Endothelial cell of umbilical vein (primary cell): ENCODE measurements around the gene ACIN1. TPM values are rescaled to one million over a fixed set of nuclear protein-coding genes. Genes with fewer than 3 reads are reported as not detected.

ENCODE experiments used
- BruUV-seq: library from RNA; stranded (reverse); fragments of 400-500 nt; replicated peaks from 2 replicates; lab custom pipeline; 2021; lab: Mats Ljungman, UMichigan
- CTCF ChIA-PET: fragments of 300-600, 350-600 bp; sonication (Branson Sonifier 250); formaldehyde crosslinking; loops from one replicate; lab custom pipeline; 2021; ENCODE audit warnings: antibody characterized with exemption, inconsistent platforms; lab: Charles Lee
- POLR2A ChIA-PET: fragments of 300-600, 350-600 bp; sonication (Branson Sonifier 250); formaldehyde crosslinking; loops from one replicate; lab custom pipeline; 2021; ENCODE audit warnings: antibody characterized with exemption, inconsistent platforms; lab: Charles Lee
- DNase-seq: peaks from one replicate; pipeline ENCODE4 v3.0.0-alpha.2; 2011; ENCODE audit warnings: low read depth, low spot score
- FAIRE-seq: peaks from 2 replicates; lab custom pipeline; 2011; peaks lifted over from hg19 to GRCh38; lab: Jason Lieb, UNC
- H2AFZ ChIP-seq: 2 replicates; pipeline ENCODE4 v1.6.0; 2012; ENCODE audit warnings: low read depth, low read length, control low read depth, inconsistent platforms
- H3K27ac ChIP-seq: 2 replicates; pipeline ENCODE4 v1.5.1; 2011; ENCODE audit warnings: low read depth, mild to moderate bottlenecking, control low read depth, low read length, moderate library complexity; ENCODE audit not compliant: insufficient read depth
- H3K27me3 ChIP-seq, 2 experiments: 2 replicates each; pipeline versions ENCODE4 v1.6.0 to v1.6.1; 2011; ENCODE audit warnings: low read length in 2 of 2, mixed read lengths in 1 of 2; ENCODE audit not compliant: control insufficient read depth in 2 of 2, insufficient read depth in 2 of 2
- H3K36me3 ChIP-seq, 2 experiments: 2 replicates in 1 of 2; 3 replicates in 1 of 2; pipeline ENCODE4 v1.5.1; 2011; ENCODE audit warnings: low read length in 2 of 2, mild to moderate bottlenecking in 1 of 2, moderate library complexity in 1 of 2; ENCODE audit not compliant: control insufficient read depth in 2 of 2, insufficient read depth in 2 of 2; ENCODE audit errors: extremely low read depth in 1 of 2
- H3K4me1 ChIP-seq: 3 replicates; pipeline ENCODE4 v1.5.1; 2011; ENCODE audit warnings: mild to moderate bottlenecking, low read length; ENCODE audit not compliant: control insufficient read depth, insufficient read depth; ENCODE audit errors: extremely low read depth
- H3K4me2 ChIP-seq: 2 replicates; pipeline ENCODE4 v1.6.1; 2011; ENCODE audit warnings: low read length, control low read depth, mixed read lengths; ENCODE audit not compliant: insufficient read depth
- H3K4me3 ChIP-seq, 3 experiments: fragments of 200-600 bp in 1 of 3; sonication (generic), shearing (Covaris generic) in 1 of 3; replicated peaks in 1 of 3; 2 replicates each; pipeline ENCODE4 v1.5.1; 2011 to 2016; ENCODE audit warnings: control low read depth in 3 of 3, low read length in 3 of 3, mild to moderate bottlenecking in 2 of 3, inconsistent platforms in 1 of 3, low read depth in 1 of 3, moderate library complexity in 1 of 3; ENCODE audit not compliant: insufficient read depth in 1 of 3
- H3K79me2 ChIP-seq: 2 replicates; pipeline ENCODE4 v1.6.0; 2012; ENCODE audit warnings: low read length, inconsistent platforms; ENCODE audit not compliant: control insufficient read depth, insufficient read depth
- H3K9ac ChIP-seq: replicated peaks from 2 replicates; pipeline ENCODE3; 2011; ENCODE audit warnings: low read length, control low read depth; ENCODE audit not compliant: insufficient read depth; ENCODE audit errors: extremely low read depth
- H3K9me1 ChIP-seq: replicated peaks from 3 replicates; pipeline ENCODE4 v1.6.0; 2011; ENCODE audit warnings: mild to moderate bottlenecking, low read length; ENCODE audit not compliant: control insufficient read depth, insufficient read depth; ENCODE audit errors: extremely low read depth
- H3K9me3 ChIP-seq: replicated peaks from 2 replicates; pipeline ENCODE4 v1.5.1; 2012; ENCODE audit warnings: low read length, inconsistent platforms; ENCODE audit not compliant: control insufficient read depth, insufficient read depth
- H4K20me1 ChIP-seq: replicated peaks from 2 replicates; pipeline ENCODE3; 2011; ENCODE audit warnings: mild to moderate bottlenecking, low read length; ENCODE audit not compliant: control insufficient read depth, insufficient read depth; ENCODE audit errors: extremely low read depth
- CTCF ChIP-seq, 2 donors: IDR thresholded peaks; 1 replicate in 1 of 2; 2 replicates in 1 of 2; pipeline ENCODE4 v1.5.1; 2011; ENCODE audit warnings: low read length in 2 of 2, mild to moderate bottlenecking in 2 of 2, moderate library complexity in 2 of 2, control low read depth in 1 of 2, inconsistent platforms in 1 of 2, low read depth in 1 of 2; ENCODE audit not compliant: insufficient read depth in 1 of 2; ENCODE audit errors: extremely low read depth in 1 of 2
- EZH2 ChIP-seq: IDR thresholded peaks from 2 replicates; pipeline ENCODE4 v1.6.1; 2012; ENCODE audit warnings: borderline replicate concordance, low read depth, mild to moderate bottlenecking, moderate library complexity, low read length, inconsistent platforms; ENCODE audit not compliant: severe bottlenecking
- FOS ChIP-seq: IDR thresholded peaks from 2 replicates; pipeline ENCODE4 v1.6.1; 2011; ENCODE audit warnings: mild to moderate bottlenecking, low read length, moderate library complexity, borderline replicate concordance; ENCODE audit not compliant: insufficient read depth
- GATA2 ChIP-seq: IDR thresholded peaks from 2 replicates; pipeline ENCODE4 v1.7.0; 2011; ENCODE audit warnings: low read depth, mild to moderate bottlenecking, moderate library complexity, mixed read lengths, low read length; ENCODE audit not compliant: insufficient read length, insufficient read depth
- JUN ChIP-seq: IDR thresholded peaks from 2 replicates; pipeline ENCODE4 v1.6.1; 2011; ENCODE audit warnings: borderline replicate concordance, low read depth; ENCODE audit not compliant: insufficient read length, insufficient read depth
- MYC ChIP-seq: IDR thresholded peaks from one replicate; pipeline ENCODE4 v1.6.1; 2011; ENCODE audit warnings: mild to moderate bottlenecking, low read depth, low read length
- POLR2A ChIP-seq: IDR thresholded peaks from 2 replicates; pipeline ENCODE4 v1.6.1; 2012; ENCODE audit warnings: low read depth, mild to moderate bottlenecking, control low read depth, low read length
- POLR2AphosphoS5 ChIP-seq: IDR thresholded peaks from 2 replicates; pipeline ENCODE4 v1.6.1; 2012; ENCODE audit warnings: low read depth, mild to moderate bottlenecking, control low read depth, low read length, moderate library complexity; ENCODE audit not compliant: insufficient read depth
- dilution Hi-C: fragments of 300-500 bp; cut with MboI; formaldehyde crosslinking; loops from one replicate; pipeline ENCODE4 v1.15.0; 2019; ENCODE audit warnings: low sequenced_read_pairs; ENCODE audit not compliant: extremely low pct_ligation_motif_present
- intact Hi-C: fragments of 100-400 bp; cut with micrococcal nuclease; formaldehyde crosslinking; loops from one replicate; pipeline ENCODE4 v1.10.0; 2022
- polyA plus RNA-seq, 4 experiments: library from polyadenylated mRNA; depleted of rRNA in 3 of 4; stranded (reverse) in 3 of 4; unstranded in 1 of 4; fragments of >200 nt; gene quantifications; 2 replicates each; pipeline versions ENCODE4 v1.2.1 to v1.2.3, GENCODE V29; 2011 to 2012; ENCODE audit warnings: missing spikeins in 1 of 4
- total RNA-seq: library from RNA; stranded (reverse); gene quantifications from 2 replicates; pipeline ENCODE4 v1.2.3, GENCODE V29; 2021
- TF ChIP-seq, protein P1 (sequence below): IDR thresholded peaks from 2 replicates; pipeline ENCODE4 v1.6.1; 2011; ENCODE audit not compliant: insufficient read depth, insufficient read length

ACIN1 gene
- total and polyA plus RNA-seq, 2 donors (not counting 3 experiments of a cell fraction or from before 2014, with no cell fraction given): 146 to 240 TPM

DNA sequence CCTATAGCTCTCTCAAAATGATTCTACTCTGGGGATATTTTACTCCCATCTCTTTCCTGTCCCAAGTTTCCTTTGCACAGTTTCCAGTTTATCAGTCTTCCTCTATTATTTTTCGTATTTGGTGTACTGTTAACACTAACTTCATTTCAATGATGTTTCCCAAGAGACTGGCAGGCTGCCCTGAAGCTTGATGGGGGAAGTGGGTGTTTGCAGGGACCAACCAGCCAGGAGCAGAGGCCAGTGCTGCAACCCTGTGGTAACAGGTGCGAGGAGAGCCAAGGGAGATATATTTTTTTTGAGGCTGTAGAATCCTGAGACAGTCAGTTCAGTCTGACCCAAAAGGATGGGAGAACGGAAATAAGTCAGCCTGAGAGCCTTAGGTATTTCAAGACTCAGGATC is 35.9 kb upstream of the ACIN1 start:
- H3K79me2 ChIP-seq: no peaks in the 10 kb centered on the region
- H3K27ac ChIP-seq: no peak overlapping the region
- ChIA-PET CTCF (interaction anchor here (1.5 to 14.5 kb wide), 4 partner anchors 10 to 48 kb away, joined by 3 to 1289 read pairs (median 38); partner anchors contain the start of gene SLC7A8), POLR2A (no interaction called here)
- dilution Hi-C loops: no loop called here
- H3K4me1 ChIP-seq: peaks cover 24% of the 10 kb centered on the region
- no TSS peak for BruUV-seq
- no peaks in the 10 kb centered on the region for H3K9me1 ChIP-seq
- H3K36me3 ChIP-seq: no peaks in the 10 kb centered on the region
- H4K20me1 ChIP-seq: no peaks in the 10 kb centered on the region
- no peak overlapping the region for H3K4me3 ChIP-seq
- H3K4me2 ChIP-seq: no peak overlapping the region
- no peaks in the 10 kb centered on the region for H3K27me3 ChIP-seq
- H2AFZ ChIP-seq: no peak overlapping the region
- peak; percentile 28 for DNase-seq
- FAIRE-seq: no peak
- TF ChIP-seq EZH2: no peak
- no peak for TF ChIP-seq POLR2A
- TF ChIP-seq FOS: no peak
- TF ChIP-seq GATA2: no peak
- TF ChIP-seq MYC: no peak
- TF ChIP-seq POLR2AphosphoS5: no peak
- no peak for TF ChIP-seq CTCF (IDR thresholded peaks at IDR 0.05; ENCODE audit: extremely low read depth in 1 of 2, insufficient read depth in 1 of 2, low read depth in 1 of 2, low read length in 2 of 2)
- TF ChIP-seq, protein P1, sequence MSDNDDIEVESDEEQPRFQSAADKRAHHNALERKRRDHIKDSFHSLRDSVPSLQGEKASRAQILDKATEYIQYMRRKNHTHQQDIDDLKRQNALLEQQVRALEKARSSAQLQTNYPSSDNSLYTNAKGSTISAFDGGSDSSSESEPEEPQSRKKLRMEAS: no peak
- TF ChIP-seq JUN: no peak
- no peak overlapping the region for H3K9ac ChIP-seq
- intact Hi-C loops: no loop called here
- no peaks in the 10 kb centered on the region for H3K9me3 ChIP-seq
